GM12878 (cell line): ENCODE data around the gene KRAS. TPM values are rescaled to one million over a fixed set of nuclear protein-coding genes. Genes with fewer than 3 reads are reported as not detected.

ENCODE experiments used
- ATF2 ChIP-seq: IDR thresholded peaks from 2 replicates; pipeline ENCODE4 v1.6.1; 2012; ENCODE audit warnings: low read length, inconsistent platforms
- BHLHE40 ChIP-seq, 2 experiments: fragments of 450-650 bp in 1 of 2; IDR thresholded peaks; 2 replicates each; pipeline ENCODE4 v1.6.1; 2011 to 2017; ENCODE audit warnings: low read depth in 2 of 2, borderline replicate concordance in 1 of 2, improper control_type of control experiment in 1 of 2, low read length in 1 of 2, mild to moderate bottlenecking in 1 of 2
- CTCF ChIP-seq, 3 experiments: IDR thresholded peaks in 2 of 3; conservative IDR thresholded peaks in 1 of 3; 2 replicates each; pipeline ENCODE4 v1.5.1; 2011; ENCODE audit warnings: low read depth in 3 of 3, low read length in 3 of 3, mild to moderate bottlenecking in 3 of 3, control low read depth in 2 of 3, moderate library complexity in 2 of 3, inconsistent platforms in 1 of 3, mixed read lengths in 1 of 3; ENCODE audit not compliant: control insufficient read depth in 2 of 3, insufficient read depth in 1 of 3; ENCODE audit errors: extremely low read depth in 1 of 3
- EGR1 ChIP-seq, 2 experiments: IDR thresholded peaks; 1 replicate in 1 of 2; 2 replicates in 1 of 2; pipeline ENCODE4 v1.6.1; 2011 to 2012; ENCODE audit warnings: low read depth in 2 of 2, low read length in 2 of 2, borderline replicate concordance in 1 of 2, mild to moderate bottlenecking in 1 of 2, moderate library complexity in 1 of 2
- HDGF ChIP-seq: fragments of 450-650 bp; IDR thresholded peaks from 2 replicates; pipeline ENCODE4 v1.6.1; 2016; ENCODE audit warnings: antibody characterized with exemption
- JUNB ChIP-seq: IDR thresholded peaks from 2 replicates; pipeline ENCODE4 v1.6.1; 2016; ENCODE audit warnings: antibody characterized with exemption, mild to moderate bottlenecking
- NFYA ChIP-seq: IDR thresholded peaks from 2 replicates; pipeline ENCODE4 v1.6.1; 2011; ENCODE audit warnings: low read depth, mild to moderate bottlenecking, low read length, improper control_type of control experiment, borderline replicate concordance
- PAX8 ChIP-seq: fragments of 450-650 bp; IDR thresholded peaks from 2 replicates; pipeline ENCODE4 v1.6.1; 2017; ENCODE audit warnings: mild to moderate bottlenecking, moderate library complexity
- PRDM15 ChIP-seq: fragments of 450-650 bp; formaldehyde crosslinking; IDR thresholded peaks from 2 replicates; pipeline ENCODE4 v1.4.0; 2020; ENCODE audit warnings: mild to moderate bottlenecking, moderate library complexity
- YBX1 ChIP-seq: fragments of 450-650 bp; IDR thresholded peaks from 2 replicates; pipeline ENCODE4 v1.6.1; 2016; ENCODE audit warnings: antibody characterized with exemption
- ZBTB4 ChIP-seq: fragments of 450-650 bp; formaldehyde crosslinking; IDR thresholded peaks from 2 replicates; pipeline ENCODE4 v1.4.0; 2022; ENCODE audit warnings: mild to moderate bottlenecking, moderate library complexity
- ZNF217 ChIP-seq: fragments of 450-650 bp; IDR thresholded peaks from 2 replicates; pipeline ENCODE4 v1.6.1; 2017; ENCODE audit warnings: antibody characterized with exemption, mild to moderate bottlenecking
- polyA plus RNA-seq, 11 experiments: library from polyadenylated mRNA; depleted of rRNA in 4 of 11; unstranded in 6 of 11; stranded (reverse) in 5 of 11; fragments of >200 nt; fragmentation: Nextera tagmentation in 4 of 11; fragmentation: Illumina TruSeq in 1 of 11; extraction: Ambion mirVana in 4 of 11; extraction: Trizol in 1 of 11; gene quantifications; 1 replicate in 1 of 11; 2 replicates in 10 of 11; pipeline versions ENCODE4 v1.2.1 to v1.2.3, GENCODE V29; 2011 to 2016; ENCODE audit warnings: inconsistent platforms in 2 of 11, missing spikeins in 2 of 11, low read depth in 1 of 11
- total RNA-seq, 4 experiments: library from RNA; depleted of rRNA in 3 of 4; stranded (reverse); fragments of >200 nt in 3 of 4; fragmentation: Illumina TruSeq in 1 of 4; extraction: Trizol in 1 of 4; gene quantifications; 2 replicates each; pipeline versions ENCODE4 v1.2.1 to v1.2.3, GENCODE V29; 2013 to 2021
- TF ChIP-seq, protein P1 (sequence below): fragments of 450-650 bp; IDR thresholded peaks from 2 replicates; pipeline ENCODE4 v1.6.1; 2018; ENCODE audit warnings: borderline replicate concordance, mild to moderate bottlenecking; ENCODE audit not compliant: partially characterized antibody

The KRAS gene
- total and polyA plus RNA-seq, 10 of the 15 experiments (the other 5 are each of a cell fraction or from before 2014, with no cell fraction given), result 3.1 to 23.8 (median 8.0) TPM

DNA sequence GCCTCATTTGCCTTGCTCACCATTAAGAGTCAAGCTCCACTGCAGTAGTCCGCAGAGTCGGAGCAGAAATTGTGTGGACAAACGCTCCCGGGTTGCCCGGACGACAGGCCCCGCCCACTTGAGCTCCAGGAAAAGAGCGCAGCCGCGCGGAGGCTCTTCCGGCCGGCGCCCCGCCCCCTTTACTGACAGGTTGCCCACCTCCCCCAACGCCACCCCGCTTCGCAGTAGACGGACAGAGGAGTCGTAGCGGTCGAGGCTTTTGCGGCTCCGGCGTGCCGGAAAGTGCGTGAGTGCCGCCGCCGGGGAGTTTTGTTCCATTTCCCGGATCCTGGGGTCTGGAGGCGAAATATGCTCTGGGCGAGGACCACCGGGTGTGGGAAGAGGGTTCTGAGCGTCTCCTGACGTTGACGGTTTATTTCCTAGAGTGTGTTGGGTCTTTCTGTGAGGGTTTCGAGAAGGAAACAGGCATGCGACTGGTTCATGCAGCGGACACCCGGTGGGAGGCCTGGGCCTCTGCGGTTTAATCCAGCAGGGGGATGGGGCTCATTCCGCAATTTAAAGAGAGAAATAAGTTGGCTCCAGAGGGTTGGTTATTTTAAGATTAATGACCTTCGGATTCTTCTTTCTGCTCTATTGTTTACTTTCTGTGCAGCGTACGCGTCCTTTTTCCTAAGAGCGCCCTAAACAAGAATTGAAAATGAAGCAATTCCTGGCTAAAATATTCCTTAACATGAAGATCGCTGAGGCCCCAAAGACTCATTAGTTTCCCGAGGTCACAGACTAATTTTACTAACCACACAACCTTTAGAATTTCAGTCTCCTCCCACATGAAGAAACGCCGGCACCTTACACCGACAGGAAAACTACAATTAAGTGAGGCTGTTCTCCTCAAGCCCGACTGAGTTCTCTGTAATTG is 55.4 kb downstream of the KRAS start, which contains the start of the genes DNAI7 and ETFRF1 (continued):
- TF ChIP-seq ZBTB4 (CRISPR knock-in tag) (no peak), CTCF (IDR thresholded peaks at IDR 0.05 in 2 of 3, conservative IDR thresholded peaks at IDR 0.05 in 1 of 3; ENCODE audit: control insufficient read depth in 2 of 3, extremely low read depth in 1 of 3, insufficient read depth in 1 of 3, low read depth in 3 of 3, low read length in 3 of 3) (no peak), EGR1 (IDR thresholded peaks at IDR 0.05; ENCODE audit: borderline replicate concordance in 1 of 2, low read depth in 2 of 2, low read length in 2 of 2) (peak in 1 of 2 experiments; percentile 26; a peak in 1 of 3 replicates), YBX1 (no peak), ZNF217 (no peak), ATF2 (no peak), BHLHE40 (IDR thresholded peaks at IDR 0.05; ENCODE audit: borderline replicate concordance in 1 of 2, low read depth in 2 of 2, low read length in 1 of 2) (peak in 1 of 2 experiments; percentile 43; a peak in 1 of 4 replicates), PRDM15 (no peak), NFYA (no peak), JUNB (no peak), PAX8 (no peak), HDGF (peak; percentile 91)
- TF ChIP-seq, protein P1, sequence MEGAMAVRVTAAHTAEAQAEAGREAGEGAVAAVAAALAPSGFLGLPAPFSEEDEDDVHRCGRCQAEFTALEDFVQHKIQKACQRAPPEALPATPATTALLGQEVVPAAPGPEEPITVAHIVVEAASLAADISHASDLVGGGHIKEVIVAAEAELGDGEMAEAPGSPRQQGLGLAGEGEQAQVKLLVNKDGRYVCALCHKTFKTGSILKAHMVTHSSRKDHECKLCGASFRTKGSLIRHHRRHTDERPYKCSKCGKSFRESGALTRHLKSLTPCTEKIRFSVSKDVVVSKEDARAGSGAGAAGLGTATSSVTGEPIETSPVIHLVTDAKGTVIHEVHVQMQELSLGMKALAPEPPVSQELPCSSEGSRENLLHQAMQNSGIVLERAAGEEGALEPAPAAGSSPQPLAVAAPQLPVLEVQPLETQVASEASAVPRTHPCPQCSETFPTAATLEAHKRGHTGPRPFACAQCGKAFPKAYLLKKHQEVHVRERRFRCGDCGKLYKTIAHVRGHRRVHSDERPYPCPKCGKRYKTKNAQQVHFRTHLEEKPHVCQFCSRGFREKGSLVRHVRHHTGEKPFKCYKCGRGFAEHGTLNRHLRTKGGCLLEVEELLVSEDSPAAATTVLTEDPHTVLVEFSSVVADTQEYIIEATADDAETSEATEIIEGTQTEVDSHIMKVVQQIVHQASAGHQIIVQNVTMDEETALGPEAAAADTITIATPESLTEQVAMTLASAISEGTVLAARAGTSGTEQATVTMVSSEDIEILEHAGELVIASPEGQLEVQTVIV, result peak; percentile 97
